SKM-1 (cell line): ENCODE data around the gene INTS4.
"Not testable (repeated sequence)": the region's sequence is repeated elsewhere in the genome, so short reads cannot be mapped to it uniquely, and the experiment has no call there.

Source experiments
- DNase-seq: peaks from one replicate; lab custom pipeline; 2025; ENCODE audit not compliant: unreplicated experiment; lab: John Stamatoyannopoulos, UW

INTS4 gene

GRCh38 chr11:77883775-77884174 lies 110.7 kb downstream of the INTS4 start:
- DNase-seq: no peak

DNA sequence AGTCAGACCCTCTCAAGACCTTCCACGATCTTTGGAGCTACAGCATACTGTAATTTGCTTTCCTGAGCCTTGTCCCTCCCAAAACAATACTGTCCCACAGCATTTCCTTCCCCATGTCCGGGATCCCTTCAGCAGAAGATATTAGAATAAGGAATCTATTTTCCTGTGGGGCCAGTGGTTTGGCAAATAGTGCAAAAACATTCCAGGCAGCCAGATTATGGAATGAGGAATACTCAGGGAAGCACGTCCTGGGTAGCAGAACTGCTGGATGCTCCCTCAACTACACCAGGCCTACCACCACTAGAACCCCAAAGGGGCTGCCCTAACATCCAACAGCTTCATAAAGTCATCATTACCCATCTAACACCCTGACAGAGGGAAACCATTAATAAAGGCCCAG lies 112.1 kb downstream of the INTS4 start:
- DNase-seq: no peak

DNA sequence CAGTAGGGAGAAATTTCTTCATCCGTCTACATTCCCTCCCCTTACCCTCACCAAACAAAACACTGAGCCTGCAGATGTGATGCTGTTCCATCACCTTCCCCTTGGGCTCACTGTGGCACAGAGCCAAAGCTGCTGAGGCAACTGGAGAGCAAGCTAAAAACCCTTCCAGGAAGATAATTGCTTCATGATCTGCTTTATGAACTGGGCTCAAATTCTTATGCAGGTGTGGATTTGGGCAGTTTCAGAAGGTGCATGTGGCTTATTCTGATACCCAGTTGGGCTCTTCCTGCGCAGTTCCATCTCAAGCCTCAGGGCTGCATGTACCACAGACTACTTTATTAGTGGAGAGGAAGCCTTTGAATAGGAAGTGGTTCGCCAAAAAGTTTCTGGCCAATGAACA lies 115.2 kb downstream of the INTS4 start:
- no peak for DNase-seq

GRCh38 chr11:77878247-77878646 lies 116.2 kb downstream of the INTS4 start:
- not testable (repeated sequence) for DNase-seq

DNA sequence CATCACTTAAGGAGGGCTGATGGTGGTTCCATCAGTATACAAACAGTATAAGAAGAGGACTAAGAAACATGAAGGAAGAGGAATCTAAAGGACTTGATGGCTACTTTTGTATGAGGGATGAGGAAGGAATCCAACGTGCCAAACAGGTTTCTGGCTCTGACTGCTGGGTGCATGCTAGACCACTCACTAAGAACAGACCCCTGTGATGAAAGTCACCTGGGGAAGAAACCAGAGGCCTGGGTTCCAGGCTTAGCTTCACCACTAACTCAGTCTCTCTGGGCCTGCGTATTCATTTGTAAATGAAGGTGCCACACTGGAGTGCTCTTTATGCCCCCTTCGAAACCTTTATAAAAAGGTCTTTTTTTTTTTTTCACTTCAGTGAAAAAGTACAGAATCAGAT lies 118.4 kb downstream of the INTS4 start:
- no peak for DNase-seq

GRCh38 chr11:77874206-77874605 lies 120.3 kb downstream of the INTS4 start:
- no peak for DNase-seq

DNA sequence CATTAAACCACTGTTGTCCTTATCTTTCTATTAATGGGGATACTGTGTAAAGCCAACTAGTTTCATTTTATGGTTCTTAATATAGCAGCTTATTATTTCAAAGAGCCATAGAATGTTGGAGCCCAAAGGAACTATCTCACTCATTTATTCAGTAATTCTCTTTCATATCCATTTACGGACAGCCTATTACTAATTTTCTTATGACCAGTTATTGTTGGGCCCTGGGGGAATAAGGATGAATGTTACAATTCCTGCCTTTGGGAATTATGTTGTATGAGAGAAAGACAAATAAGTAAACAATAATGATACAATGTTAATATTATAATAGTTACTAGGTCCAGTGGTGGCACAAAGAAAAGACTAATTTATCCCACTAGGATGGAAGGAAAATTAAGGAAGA lies 121.1 kb downstream of the INTS4 start:
- no peak for DNase-seq

- DNase-seq: no peak
These were observed 122.6 kb downstream of the INTS4 start for GRCh38 chr11:77871855-77872254.

- no peak for DNase-seq
These were observed 125.7 kb downstream of the INTS4 start for GRCh38 chr11:77868744-77869143.

GRCh38 chr11:77866336-77866735 lies 128.1 kb downstream of the INTS4 start:
- no peak for DNase-seq

GRCh38 chr11:77865805-77866204 lies 128.7 kb downstream of the INTS4 start:
- no peak for DNase-seq

DNA sequence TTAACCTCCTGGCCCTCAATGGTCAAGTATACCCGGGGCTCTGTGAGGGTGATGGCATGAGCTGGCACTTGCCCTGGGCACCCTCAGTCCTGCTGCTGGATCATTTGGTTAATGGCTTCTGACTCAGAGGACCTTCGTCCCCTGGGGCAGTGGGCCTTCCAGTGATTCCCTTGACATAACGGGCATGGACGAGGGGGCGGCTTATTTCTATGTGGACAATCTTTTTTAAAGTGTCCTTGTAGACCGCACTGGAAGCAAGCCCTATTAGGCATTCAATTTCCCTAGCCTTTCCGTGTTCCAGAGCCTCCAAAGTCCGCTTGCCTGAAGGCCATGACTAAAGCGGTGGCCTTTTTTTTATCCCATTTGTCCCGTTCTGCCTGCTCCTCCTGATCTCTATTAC lies 133.0 kb downstream of the INTS4 start:
- DNase-seq: not testable (repeated sequence)

GRCh38 chr11:77857906-77858457 lies 136.5 kb downstream of the INTS4 start:
- not testable (repeated sequence) for DNase-seq

- DNase-seq: no peak
These were observed 139.6 kb downstream of the INTS4 start for GRCh38 chr11:77854838-77855237.

DNA sequence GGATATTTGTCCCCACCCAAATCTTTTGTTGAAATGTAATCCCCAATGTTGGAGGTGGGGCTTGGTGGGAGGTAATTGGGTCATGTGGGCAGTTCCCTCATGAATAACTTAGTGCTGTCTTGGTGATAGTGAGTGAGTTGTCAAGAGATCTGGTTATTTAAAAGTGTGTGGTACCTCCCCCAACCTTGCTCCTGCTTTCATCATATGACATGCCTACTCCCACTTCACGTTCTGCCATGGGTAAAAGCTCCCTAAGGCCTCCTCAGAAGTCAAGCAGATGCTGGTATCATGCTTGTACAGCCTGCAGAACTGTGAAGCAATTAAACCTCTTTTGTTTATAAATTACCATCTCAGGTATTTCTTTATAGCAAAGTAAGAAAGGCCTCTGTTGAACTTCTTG lies 143.0 kb downstream of the INTS4 start:
- no peak for DNase-seq

GRCh38 chr11:77843700-77844099 lies 150.8 kb downstream of the INTS4 start:
- not testable (repeated sequence) for DNase-seq

GRCh38 chr11:77842441-77843121 lies 151.9 kb downstream of the INTS4 start:
- DNase-seq: no peak

DNA sequence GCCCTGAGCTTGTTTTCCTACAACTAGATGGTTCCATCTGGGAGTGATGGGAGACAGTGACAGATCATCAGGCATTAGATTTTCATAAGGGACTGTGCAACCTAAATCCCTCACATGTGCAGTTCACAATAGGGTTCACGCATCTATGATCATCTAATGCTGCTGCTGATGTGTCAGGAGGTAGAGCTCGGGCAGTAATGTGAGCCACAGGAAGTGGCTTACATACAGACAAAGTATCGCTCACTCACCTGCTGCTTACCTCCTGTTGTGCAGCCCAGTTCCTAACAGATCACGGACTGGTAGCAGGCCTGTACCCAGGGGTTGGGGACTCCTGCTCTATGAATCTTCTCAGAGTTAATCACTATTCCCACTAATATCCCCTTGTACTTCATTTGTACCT lies 161.2 kb downstream of the INTS4 start:
- DNase-seq: no peak

GRCh38 chr11:77828926-77829325 lies 165.5 kb downstream of the INTS4 start:
- no peak for DNase-seq
